GM12878 (cell line): ENCODE data around the gene BPIFA1. TPM values are rescaled to one million over a fixed set of nuclear protein-coding genes. Genes with fewer than 3 reads are reported as not detected.

Source experiments
- ATAC-seq: fragments of 200-7000 bp; cut with Tn5 transposase; 3 replicates; pipeline ENCODE4 v1.9.1; 2020; ENCODE audit warnings: mild to moderate bottlenecking, moderate library complexity
- BruUV-seq: library from RNA; stranded (reverse); fragments of 400-500 nt; replicated peaks from 2 replicates; lab custom pipeline; 2021; lab: Mats Ljungman, UMichigan
- CTCF ChIA-PET: fragments of 300-600 bp; sonication (Branson Sonifier 250); formaldehyde crosslinking; extraction: SDS; loops from one replicate; lab custom pipeline; 2021; ENCODE audit warnings: inconsistent platforms; lab: Yijun Ruan, JAX
- POLR2A ChIA-PET: fragments of 350-600 bp; formaldehyde crosslinking; extraction: SDS; loops from one replicate; lab custom pipeline; 2021; ENCODE audit warnings: inconsistent platforms; lab: Charles Lee
- RAD21 ChIA-PET: fragments of 300-600 bp; sonication (Branson Sonifier 250); formaldehyde crosslinking; loops from one replicate; lab custom pipeline; 2023; ENCODE audit warnings: antibody characterized with exemption; ENCODE audit not compliant: unreplicated experiment; lab: Charles Lee
- SMC1A ChIA-PET: fragments of 300-600 bp; sonication (Branson Sonifier 250); formaldehyde crosslinking; loops from one replicate; lab custom pipeline; 2023; ENCODE audit not compliant: unreplicated experiment, uncharacterized antibody; lab: Charles Lee
- DNase-seq: peaks from one replicate; pipeline ENCODE4 v3.0.0-alpha.2; 2011; ENCODE audit warnings: low read depth, low spot score
- FAIRE-seq: peaks from 3 replicates; lab custom pipeline; 2011; peaks lifted over from hg19 to GRCh38; lab: Jason Lieb, UNC
- H2AFZ ChIP-seq: 2 replicates; pipeline ENCODE4 v1.6.0; 2011; ENCODE audit warnings: low read depth, low read length, control low read depth; ENCODE audit not compliant: control insufficient read depth
- H3K27ac ChIP-seq: 2 replicates; pipeline ENCODE4 v1.5.1; 2011; ENCODE audit warnings: control low read depth; ENCODE audit not compliant: control insufficient read depth, insufficient read depth
- H3K27me3 ChIP-seq, 2 experiments: replicated peaks in 1 of 2; 2 replicates each; pipeline versions ENCODE4 v1.6.0 to v1.6.1; 2011; ENCODE audit warnings: low read length in 1 of 2; ENCODE audit not compliant: control insufficient read depth in 2 of 2, insufficient read depth in 2 of 2
- H3K36me3 ChIP-seq, 2 experiments: 2 replicates each; pipeline ENCODE4 v1.5.1; 2011; ENCODE audit warnings: low read length in 1 of 2; ENCODE audit not compliant: control insufficient read depth in 2 of 2, insufficient read depth in 2 of 2
- H3K4me1 ChIP-seq: 2 replicates; pipeline ENCODE4 v1.6.1; 2011; ENCODE audit warnings: mild to moderate bottlenecking, low read length, moderate library complexity, mixed read lengths; ENCODE audit not compliant: control insufficient read depth, insufficient read depth
- H3K4me2 ChIP-seq: 2 replicates; pipeline ENCODE4 v1.6.0; 2011; ENCODE audit warnings: control low read depth; ENCODE audit not compliant: control insufficient read depth, insufficient read depth
- H3K4me3 ChIP-seq: fragments of 200-600 bp; sonication (generic); 2 replicates; pipeline ENCODE4 v1.5.1; 2016
- H3K79me2 ChIP-seq: 2 replicates; pipeline ENCODE4 v1.6.0; 2011; ENCODE audit warnings: low read length; ENCODE audit not compliant: control insufficient read depth, insufficient read depth
- H3K9ac ChIP-seq: 2 replicates; pipeline ENCODE4 v1.8.0; 2011; ENCODE audit warnings: low read length, control low read depth, mixed read lengths; ENCODE audit not compliant: control insufficient read depth, insufficient read depth
- H3K9me3 ChIP-seq: replicated peaks from 3 replicates; pipeline ENCODE4 v1.5.1; 2011; ENCODE audit warnings: mild to moderate bottlenecking, low read length; ENCODE audit not compliant: control insufficient read depth, insufficient read depth
- H4K20me1 ChIP-seq: 2 replicates; pipeline ENCODE4 v1.6.0; 2011; ENCODE audit not compliant: control insufficient read depth, insufficient read depth
- ASH2L ChIP-seq: fragments of 300-600, 200-600 bp; sonication (generic); IDR thresholded peaks from 2 replicates; pipeline ENCODE4 v1.6.1; 2017; ENCODE audit warnings: low read depth, mild to moderate bottlenecking, borderline replicate concordance
- POLR2A ChIP-seq: IDR thresholded peaks from 2 replicates; pipeline ENCODE4 v1.6.1; 2011; ENCODE audit warnings: low read depth, mild to moderate bottlenecking, low read length
- WGBS: methylation state at CpG from one replicate; pipeline ENCODE4 v1.1.6; 2016; ENCODE audit warnings: low lambda C conversion rate; ENCODE audit not compliant: insufficient replicate concordance, insufficient coverage; ENCODE audit errors: missing lambda C conversion rate; 5-methylcytosine and 5-hydroxymethylcytosine counted together
- in situ Hi-C: fragments of 300-500 bp; cut with MboI; formaldehyde crosslinking; loops from 9 replicates; pipeline ENCODE4 v1.14.3; 2018; ENCODE audit warnings: mixed read lengths
- intact Hi-C: fragments of 100-400 bp; cut with micrococcal nuclease; formaldehyde crosslinking; loops from one replicate; pipeline ENCODE4 v1.14.2; 2022; ENCODE audit not compliant: unreplicated experiment
- polyA plus RNA-seq, 11 experiments: library from polyadenylated mRNA; depleted of rRNA in 4 of 11; unstranded in 6 of 11; stranded (reverse) in 5 of 11; fragments of >200 nt; fragmentation: Nextera tagmentation in 4 of 11; fragmentation: Illumina TruSeq in 1 of 11; extraction: Ambion mirVana in 4 of 11; extraction: Trizol in 1 of 11; gene quantifications; 1 replicate in 1 of 11; 2 replicates in 10 of 11; pipeline versions ENCODE4 v1.2.1 to v1.2.3, GENCODE V29; 2011 to 2016; ENCODE audit warnings: inconsistent platforms in 2 of 11, missing spikeins in 2 of 11, low read depth in 1 of 11
- total RNA-seq, 4 experiments: library from RNA; depleted of rRNA in 3 of 4; stranded (reverse); fragments of >200 nt in 3 of 4; fragmentation: Illumina TruSeq in 1 of 4; extraction: Trizol in 1 of 4; gene quantifications; 2 replicates each; pipeline versions ENCODE4 v1.2.1 to v1.2.3, GENCODE V29; 2013 to 2021
- TF ChIP-seq, protein P1 (sequence below): fragments of 450-650 bp; conservative IDR thresholded peaks from 2 replicates; pipeline ENCODE4 v1.6.1; 2017; ENCODE audit warnings: mild to moderate bottlenecking, moderate library complexity
- TF ChIP-seq, protein P2 (sequence below): IDR thresholded peaks from 2 replicates; pipeline ENCODE4 v1.6.1; 2012; ENCODE audit warnings: low read depth, low read length, improper control_type of control experiment
- TF ChIP-seq, protein P3 (sequence below): IDR thresholded peaks from 2 replicates; pipeline ENCODE4 v1.6.1; 2011; ENCODE audit warnings: mild to moderate bottlenecking, low read depth, low read length, moderate library complexity; ENCODE audit not compliant: insufficient replicate concordance

Gene BPIFA1
- total and polyA plus RNA-seq, 10 of the 15 experiments (the other 5 are each of a cell fraction or from before 2014, with no cell fraction given): not detected

- TF ChIP-seq, protein P1, sequence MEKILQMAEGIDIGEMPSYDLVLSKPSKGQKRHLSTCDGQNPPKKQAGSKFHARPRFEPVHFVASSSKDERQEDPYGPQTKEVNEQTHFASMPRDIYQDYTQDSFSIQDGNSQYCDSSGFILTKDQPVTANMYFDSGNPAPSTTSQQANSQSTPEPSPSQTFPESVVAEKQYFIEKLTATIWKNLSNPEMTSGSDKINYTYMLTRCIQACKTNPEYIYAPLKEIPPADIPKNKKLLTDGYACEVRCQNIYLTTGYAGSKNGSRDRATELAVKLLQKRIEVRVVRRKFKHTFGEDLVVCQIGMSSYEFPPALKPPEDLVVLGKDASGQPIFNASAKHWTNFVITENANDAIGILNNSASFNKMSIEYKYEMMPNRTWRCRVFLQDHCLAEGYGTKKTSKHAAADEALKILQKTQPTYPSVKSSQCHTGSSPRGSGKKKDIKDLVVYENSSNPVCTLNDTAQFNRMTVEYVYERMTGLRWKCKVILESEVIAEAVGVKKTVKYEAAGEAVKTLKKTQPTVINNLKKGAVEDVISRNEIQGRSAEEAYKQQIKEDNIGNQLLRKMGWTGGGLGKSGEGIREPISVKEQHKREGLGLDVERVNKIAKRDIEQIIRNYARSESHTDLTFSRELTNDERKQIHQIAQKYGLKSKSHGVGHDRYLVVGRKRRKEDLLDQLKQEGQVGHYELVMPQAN: no peak
- TF ChIP-seq, protein P2, sequence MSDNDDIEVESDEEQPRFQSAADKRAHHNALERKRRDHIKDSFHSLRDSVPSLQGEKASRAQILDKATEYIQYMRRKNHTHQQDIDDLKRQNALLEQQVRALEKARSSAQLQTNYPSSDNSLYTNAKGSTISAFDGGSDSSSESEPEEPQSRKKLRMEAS: no peak
Observed at GRCh38 chr20:33280775-33281174, 45.0 kb downstream of the BPIFA1 start (continued).

DNA sequence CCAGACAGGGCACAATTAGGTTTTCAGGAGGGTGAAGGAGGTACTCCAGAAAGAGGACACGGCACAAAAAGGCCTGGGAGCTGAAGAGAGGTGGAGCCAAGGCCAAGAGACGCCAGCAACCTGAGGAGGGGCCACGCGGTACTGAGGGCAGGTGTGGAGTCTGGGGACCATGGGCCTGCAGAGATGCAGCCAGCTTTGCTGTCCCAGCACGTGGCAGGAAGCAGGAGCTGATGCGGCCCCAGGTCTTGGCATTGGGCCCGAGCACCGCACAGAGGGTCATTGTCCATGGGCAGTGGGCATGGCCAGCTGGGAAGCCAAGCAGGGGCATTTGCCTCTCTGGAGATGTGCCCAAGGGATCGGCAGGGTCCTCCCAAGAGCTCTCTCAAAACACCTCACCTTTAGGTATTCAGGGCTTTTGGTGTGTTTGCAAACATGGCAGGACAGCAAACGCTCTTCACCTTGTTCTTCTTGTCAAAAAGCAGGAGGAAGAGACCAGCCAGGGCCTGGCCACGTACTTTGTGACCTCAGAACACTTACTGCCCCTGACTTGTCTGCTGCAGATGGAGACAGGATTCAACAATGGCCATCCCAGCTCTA lies 45.9 kb downstream of the BPIFA1 start:
- no peak for ATAC-seq
- RAD21 ChIA-PET: no interaction called here
- in situ Hi-C loops: no loop called here
- H4K20me1 ChIP-seq: no peaks in the 10 kb centered on the region
- H3K4me2 ChIP-seq: no peak overlapping the region
- TF ChIP-seq, protein P3, sequence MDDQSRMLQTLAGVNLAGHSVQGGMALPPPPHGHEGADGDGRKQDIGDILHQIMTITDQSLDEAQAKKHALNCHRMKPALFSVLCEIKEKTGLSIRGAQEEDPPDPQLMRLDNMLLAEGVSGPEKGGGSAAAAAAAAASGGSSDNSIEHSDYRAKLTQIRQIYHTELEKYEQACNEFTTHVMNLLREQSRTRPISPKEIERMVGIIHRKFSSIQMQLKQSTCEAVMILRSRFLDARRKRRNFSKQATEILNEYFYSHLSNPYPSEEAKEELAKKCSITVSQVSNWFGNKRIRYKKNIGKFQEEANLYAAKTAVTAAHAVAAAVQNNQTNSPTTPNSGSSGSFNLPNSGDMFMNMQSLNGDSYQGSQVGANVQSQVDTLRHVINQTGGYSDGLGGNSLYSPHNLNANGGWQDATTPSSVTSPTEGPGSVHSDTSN: no peak
- TF ChIP-seq POLR2A (no peak), ASH2L (no peak)
- no peaks in the 10 kb centered on the region for H3K79me2 ChIP-seq
- FAIRE-seq: no peak
- SMC1A ChIA-PET: no interaction called here
- WGBS: 24% methylated on average over 11 of the region's 11 CpGs
- H3K4me1 ChIP-seq: no peaks in the 10 kb centered on the region
- H3K36me3 ChIP-seq: no peaks in the 10 kb centered on the region
- H3K9ac ChIP-seq: no peak overlapping the region
- H3K27me3 ChIP-seq: peaks cover 3 to 6% of the 10 kb centered on the region in 2 experiments; a peak in 3 of 4 replicates
- no peak overlapping the region for H3K4me3 ChIP-seq
- H2AFZ ChIP-seq: no peak overlapping the region
- POLR2A ChIA-PET: no interaction called here
- CTCF ChIA-PET: no interaction called here
- DNase-seq: no peak
- BruUV-seq: no TSS peak
- H3K9me3 ChIP-seq: no peaks in the 10 kb centered on the region
- intact Hi-C loops: no loop called here
- no peak overlapping the region for H3K27ac ChIP-seq
